Uterus (tissue), 2 donors: ENCODE results near the gene EIF4E1B.

Experiments used
- POLR2A ChIP-seq, 2 donors: fragments of 450-650 bp; IDR thresholded peaks; one replicate each; pipeline ENCODE4 v1.6.1; 2016; ENCODE audit warnings: antibody characterized with exemption in 2 of 2, mild to moderate bottlenecking in 1 of 2, moderate library complexity in 1 of 2
- TF ChIP-seq, protein P1 (sequence below), 4 experiments: fragments of 200-600 bp in 2 of 4; fragments of 450-650 bp in 2 of 4; sonication (generic) in 2 of 4; IDR thresholded peaks; one replicate each; pipeline ENCODE4 v1.5.1; 2016 to 2019; ENCODE audit warnings: antibody characterized with exemption in 4 of 4, mild to moderate bottlenecking in 2 of 4, moderate library complexity in 1 of 4

DNA sequence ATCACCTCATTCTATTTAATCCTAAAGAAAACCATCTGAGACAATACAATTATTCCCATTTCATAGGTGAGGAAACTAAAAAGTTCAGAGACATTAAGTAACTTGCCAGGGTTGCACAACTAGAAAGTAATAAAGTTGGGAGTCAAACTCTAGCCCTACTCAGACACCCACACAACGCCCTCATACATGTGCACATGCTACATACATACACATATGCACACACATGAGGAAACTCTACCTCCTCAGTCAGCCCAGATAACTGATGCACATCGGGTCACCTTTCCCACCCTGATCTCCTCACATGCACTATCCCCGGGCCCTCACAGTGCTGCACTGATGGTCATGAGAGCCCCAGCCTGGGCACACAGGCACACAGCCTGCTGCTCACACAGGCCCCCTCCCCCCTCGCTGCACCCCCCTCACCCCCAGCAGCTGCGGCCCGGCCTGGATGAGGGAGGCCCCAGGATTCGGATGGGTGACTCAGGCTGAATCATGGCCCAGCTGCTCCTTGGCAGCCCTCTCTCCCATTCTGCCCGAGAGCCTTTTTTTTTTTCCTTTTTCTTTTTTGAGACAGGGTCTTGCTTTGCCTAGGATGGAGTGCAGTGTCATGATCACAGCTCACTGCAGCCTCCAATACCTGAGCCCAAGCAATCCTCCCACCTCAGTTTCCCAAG lies 15.5 kb upstream of the EIF4E1B start:
- TF ChIP-seq, protein P1, sequence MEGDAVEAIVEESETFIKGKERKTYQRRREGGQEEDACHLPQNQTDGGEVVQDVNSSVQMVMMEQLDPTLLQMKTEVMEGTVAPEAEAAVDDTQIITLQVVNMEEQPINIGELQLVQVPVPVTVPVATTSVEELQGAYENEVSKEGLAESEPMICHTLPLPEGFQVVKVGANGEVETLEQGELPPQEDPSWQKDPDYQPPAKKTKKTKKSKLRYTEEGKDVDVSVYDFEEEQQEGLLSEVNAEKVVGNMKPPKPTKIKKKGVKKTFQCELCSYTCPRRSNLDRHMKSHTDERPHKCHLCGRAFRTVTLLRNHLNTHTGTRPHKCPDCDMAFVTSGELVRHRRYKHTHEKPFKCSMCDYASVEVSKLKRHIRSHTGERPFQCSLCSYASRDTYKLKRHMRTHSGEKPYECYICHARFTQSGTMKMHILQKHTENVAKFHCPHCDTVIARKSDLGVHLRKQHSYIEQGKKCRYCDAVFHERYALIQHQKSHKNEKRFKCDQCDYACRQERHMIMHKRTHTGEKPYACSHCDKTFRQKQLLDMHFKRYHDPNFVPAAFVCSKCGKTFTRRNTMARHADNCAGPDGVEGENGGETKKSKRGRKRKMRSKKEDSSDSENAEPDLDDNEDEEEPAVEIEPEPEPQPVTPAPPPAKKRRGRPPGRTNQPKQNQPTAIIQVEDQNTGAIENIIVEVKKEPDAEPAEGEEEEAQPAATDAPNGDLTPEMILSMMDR (IDR thresholded peaks at IDR 0.05): no peak
- TF ChIP-seq POLR2A (IDR thresholded peaks at IDR 0.05): no peak
